Measurements from ENCODE around the gene BLMH. TPM values are rescaled to one million over a fixed set of nuclear protein-coding genes. Genes with fewer than 3 reads are reported as not detected.

The BLMH gene
- total RNA-seq, 4 donors from 2014 or later: 17.5 to 31.7 (median 27.1) TPM

GRCh38 chr17:30226878-30227277, 64.9 kb downstream of the BLMH start:
- no peaks in the 10 kb centered on the region for H3K9me3 ChIP-seq
- DNase-seq: no peak
- no peak for TF ChIP-seq CTCF (IDR thresholded peaks at IDR 0.05)
- TF ChIP-seq POLR2A (IDR thresholded peaks at IDR 0.05): no peak
- H3K27ac ChIP-seq: no peak overlapping the region
- no peaks in the 10 kb centered on the region for H3K27me3 ChIP-seq
- H3K36me3 ChIP-seq: no peaks in the 10 kb centered on the region
- no peaks in the 10 kb centered on the region for H3K4me1 ChIP-seq
- no peak overlapping the region for H3K4me3 ChIP-seq (replicated peaks in 1 of 3)
- WGBS, 2 donors: 70 to 73% methylated on average over 10 of the region's 10 CpGs
- intact Hi-C loops (cut with DNase I): no loop called here

DNA sequence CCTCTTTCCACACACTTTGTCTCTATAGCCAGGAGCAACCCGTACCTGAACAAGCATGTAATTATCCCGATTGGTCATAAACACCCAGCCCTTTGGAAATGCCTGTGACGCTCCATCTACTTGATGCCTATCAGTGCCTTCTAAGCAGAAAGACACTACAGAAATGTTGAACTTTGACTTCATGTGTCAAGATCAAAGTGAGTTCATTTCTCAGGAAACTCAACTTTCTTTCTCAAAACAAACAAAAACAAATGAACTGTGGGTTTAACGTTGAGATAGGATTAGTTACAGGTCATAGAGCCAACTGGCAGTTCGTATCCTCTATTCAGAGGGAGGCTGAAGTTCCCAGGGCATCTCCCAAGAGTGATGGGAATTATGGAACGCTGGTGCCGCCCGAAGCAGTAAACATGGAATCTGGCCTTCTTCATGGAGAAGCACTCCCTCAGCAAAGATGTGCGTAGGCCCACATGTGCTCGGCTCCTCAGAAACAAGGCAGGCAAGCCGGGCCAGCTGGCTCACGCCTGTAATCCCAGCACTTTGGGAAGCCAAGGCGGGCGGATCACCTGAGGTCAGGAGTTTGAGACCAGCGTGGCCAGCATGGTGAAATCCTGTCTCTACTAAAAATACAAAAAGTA, 65.7 kb downstream of the BLMH start:
- Histone ChIP-seq H3K4me1 (no peaks in the 10 kb centered on the region), H3K27ac (no peak overlapping the region), H3K27me3 (no peaks in the 10 kb centered on the region), H3K9me3 (no peaks in the 10 kb centered on the region), H3K36me3 (no peaks in the 10 kb centered on the region), H3K4me3 (replicated peaks in 1 of 3) (no peak overlapping the region)
- DNase-seq: no peak
- TF ChIP-seq POLR2A (IDR thresholded peaks at IDR 0.05): no peak
- TF ChIP-seq CTCF (IDR thresholded peaks at IDR 0.05): no peak
- WGBS, 2 donors: 80 to 81% methylated on average over 15 of the region's 15 CpGs
- intact Hi-C loops (cut with DNase I): no loop called here

DNA sequence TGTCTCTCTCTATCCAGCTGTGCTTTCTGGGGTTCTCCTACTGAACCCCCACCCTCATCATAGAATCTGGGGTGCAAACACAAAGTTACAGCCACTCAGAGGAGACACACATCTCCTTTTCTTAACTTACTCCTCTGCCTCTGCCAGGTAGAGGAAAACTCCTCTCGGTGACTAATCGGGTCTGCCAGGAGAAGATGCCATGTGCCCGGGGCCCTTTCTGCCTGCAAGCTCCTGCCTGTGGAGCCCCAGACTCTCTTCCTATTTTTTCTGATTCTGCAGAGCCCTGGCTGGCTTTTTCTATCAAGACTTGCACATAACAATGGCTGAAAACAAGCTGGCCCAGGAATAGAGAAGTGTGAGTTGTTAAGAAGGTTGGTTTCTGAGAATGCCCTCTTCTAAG, 66.6 kb downstream of the BLMH start:
- DNase-seq: no peak
- Histone ChIP-seq H3K9me3 (no peaks in the 10 kb centered on the region), H3K36me3 (no peaks in the 10 kb centered on the region), H3K27me3 (no peaks in the 10 kb centered on the region), H3K4me1 (no peaks in the 10 kb centered on the region), H3K4me3 (replicated peaks in 1 of 3) (no peak overlapping the region), H3K27ac (no peak overlapping the region)
- 88 to 91% methylated on average over 3 of the region's 3 CpGs for WGBS, 2 donors
- intact Hi-C loops (cut with DNase I): no loop called here
- TF ChIP-seq CTCF (IDR thresholded peaks at IDR 0.05): no peak

GRCh38 chr17:30224419-30224960, 67.3 kb downstream of the BLMH start:
- WGBS, 2 donors: 73 to 76% methylated on average over 8 of the region's 8 CpGs
- H3K36me3 ChIP-seq: no peaks in the 10 kb centered on the region
- no peaks in the 10 kb centered on the region for H3K4me1 ChIP-seq
- H3K4me3 ChIP-seq (replicated peaks in 1 of 3): no peak overlapping the region
- no peak for TF ChIP-seq CTCF (IDR thresholded peaks at IDR 0.05)
- no peak for TF ChIP-seq POLR2A (IDR thresholded peaks at IDR 0.05)
- H3K27ac ChIP-seq: no peak overlapping the region
- no peak for DNase-seq
- no peaks in the 10 kb centered on the region for H3K9me3 ChIP-seq
- intact Hi-C loops (cut with DNase I): no loop called here
- no peaks in the 10 kb centered on the region for H3K27me3 ChIP-seq

GRCh38 chr17:30222721-30223175, 69.0 kb downstream of the BLMH start:
- Histone ChIP-seq H3K4me1 (no peaks in the 10 kb centered on the region), H3K4me3 (replicated peaks in 1 of 3) (no peak overlapping the region), H3K27ac (no peak overlapping the region), H3K36me3 (no peaks in the 10 kb centered on the region), H3K9me3 (no peaks in the 10 kb centered on the region), H3K27me3 (no peaks in the 10 kb centered on the region)
- WGBS, 2 donors: 84 to 86% methylated on average over 13 of the region's 13 CpGs
- intact Hi-C loops (cut with DNase I): no loop called here
- DNase-seq: no peak
- no peak for TF ChIP-seq POLR2A (IDR thresholded peaks at IDR 0.05)
- no peak for TF ChIP-seq CTCF (IDR thresholded peaks at IDR 0.05)

All from thyroid gland (tissue), 4 donors.